GM21529 (cell line): ENCODE results near the gene GALNT14.

Experiments used
- ATAC-seq: cut with Tn5 transposase; IDR thresholded peaks from one replicate; pipeline ENCODE4 v1.9.1; 2021; ENCODE audit not compliant: unreplicated experiment

The GALNT14 gene

GRCh38 chr2:30949435-30949834 lies 188.8 kb downstream of the GALNT14 start:
- ATAC-seq: no peak

DNA sequence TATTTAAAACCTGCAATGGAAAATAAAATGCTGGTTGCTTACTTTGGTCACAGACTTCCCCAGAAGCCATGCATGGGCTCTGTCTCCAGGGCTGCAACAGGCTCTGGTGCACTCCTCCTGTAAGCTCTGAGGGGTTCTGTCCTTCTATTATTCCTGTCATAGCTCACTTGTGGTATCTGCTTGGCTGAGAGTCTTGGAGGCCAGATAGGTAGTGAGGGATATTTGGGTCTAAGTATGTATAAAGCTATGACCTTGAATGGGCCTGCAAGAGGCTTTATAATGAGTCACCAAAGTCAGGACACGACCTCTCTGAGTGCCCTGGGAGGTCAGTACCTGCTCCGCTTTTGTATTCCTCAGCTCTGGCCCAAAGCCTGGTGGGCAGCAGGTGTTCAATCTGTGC lies 189.4 kb downstream of the GALNT14 start:
- no peak for ATAC-seq

DNA sequence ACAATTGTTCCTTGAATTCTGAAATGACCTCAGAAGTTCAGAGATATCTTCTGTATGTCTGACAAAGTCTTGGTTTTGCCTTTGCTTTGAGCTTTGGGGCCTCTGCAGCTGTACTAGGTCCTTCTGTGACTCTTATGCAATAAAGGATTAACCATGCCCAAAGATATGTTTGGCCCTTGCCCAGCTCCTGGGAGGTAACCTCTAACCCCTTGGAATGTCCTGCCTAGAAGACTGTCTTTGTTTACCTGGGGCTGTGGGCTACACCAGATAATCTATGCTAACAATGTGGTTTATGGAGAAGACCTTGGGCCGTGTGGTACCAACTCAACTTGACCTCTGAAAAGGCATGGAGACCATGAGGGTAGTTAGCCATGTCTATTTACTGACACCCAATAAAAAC lies 190.1 kb downstream of the GALNT14 start:
- no peak for ATAC-seq

DNA sequence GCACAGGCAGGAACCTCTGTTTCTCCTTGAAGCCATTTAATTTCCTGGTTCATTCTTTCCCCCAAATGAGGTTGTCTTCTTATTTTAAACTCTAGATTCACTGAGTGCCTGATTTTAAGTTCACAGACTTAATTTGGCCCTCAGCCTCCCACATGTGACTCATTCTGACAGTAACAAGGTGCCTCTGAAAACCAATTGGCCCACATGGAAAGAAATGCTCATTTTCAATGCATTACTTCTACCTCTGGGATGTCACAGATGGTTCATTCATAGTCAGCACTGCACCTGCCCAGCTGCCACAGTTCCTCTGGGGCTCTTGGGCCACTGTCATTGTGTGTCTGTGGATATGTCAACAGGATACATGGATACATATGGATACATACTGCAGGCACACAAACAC lies 190.6 kb downstream of the GALNT14 start:
- no peak for ATAC-seq

- no peak for ATAC-seq
Measured at GRCh38 chr2:30942419-30942818, 195.8 kb downstream of the GALNT14 start.

GRCh38 chr2:30940839-30941238 lies 197.4 kb downstream of the GALNT14 start:
- no peak for ATAC-seq

DNA sequence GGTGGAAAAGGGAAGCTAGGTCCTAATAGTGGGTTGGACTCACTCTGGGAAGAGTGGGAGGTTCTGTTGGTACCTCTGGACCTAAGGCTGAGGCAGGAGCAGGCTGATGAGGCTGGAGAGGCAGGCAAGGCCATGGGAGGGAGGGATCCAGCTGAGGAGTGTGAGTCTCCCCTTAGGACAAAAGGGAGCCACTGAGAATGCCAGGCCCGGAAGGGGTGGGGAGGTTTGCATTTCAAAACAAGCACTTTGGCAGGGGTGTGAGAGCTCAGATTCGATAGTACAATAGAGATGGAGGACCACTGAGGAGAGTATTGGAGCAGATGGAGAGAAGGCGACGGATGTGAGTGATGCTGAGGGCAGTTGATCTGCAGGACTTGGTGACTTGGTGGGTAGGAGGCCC lies 198.9 kb downstream of the GALNT14 start:
- no peak for ATAC-seq

- no peak for ATAC-seq
Measured at GRCh38 chr2:30938196-30938595, 200.0 kb downstream of the GALNT14 start.

DNA sequence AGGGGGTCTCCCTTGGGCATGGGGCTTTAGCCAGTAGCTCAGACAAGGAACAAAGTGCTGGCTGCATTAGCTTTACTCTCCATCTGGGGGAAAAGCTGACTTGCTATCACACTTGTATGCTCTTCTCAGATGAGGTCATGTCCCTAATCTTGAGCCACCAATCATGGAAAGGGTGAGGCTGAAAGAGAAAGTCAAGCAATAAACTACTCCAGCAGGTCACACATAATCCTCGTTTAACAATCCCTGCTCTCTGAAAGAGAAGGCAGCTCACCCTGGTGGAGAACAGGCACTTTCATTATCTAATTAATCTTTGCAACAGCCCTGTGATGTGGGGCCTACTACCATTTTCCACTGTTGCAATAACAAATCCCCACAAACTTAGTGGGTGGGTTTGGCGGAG lies 201.3 kb downstream of the GALNT14 start:
- ATAC-seq: no peak

- no peak for ATAC-seq
Measured at GRCh38 chr2:30935795-30936194, 202.4 kb downstream of the GALNT14 start.

GRCh38 chr2:30934066-30934465 lies 204.2 kb downstream of the GALNT14 start:
- no peak for ATAC-seq

DNA sequence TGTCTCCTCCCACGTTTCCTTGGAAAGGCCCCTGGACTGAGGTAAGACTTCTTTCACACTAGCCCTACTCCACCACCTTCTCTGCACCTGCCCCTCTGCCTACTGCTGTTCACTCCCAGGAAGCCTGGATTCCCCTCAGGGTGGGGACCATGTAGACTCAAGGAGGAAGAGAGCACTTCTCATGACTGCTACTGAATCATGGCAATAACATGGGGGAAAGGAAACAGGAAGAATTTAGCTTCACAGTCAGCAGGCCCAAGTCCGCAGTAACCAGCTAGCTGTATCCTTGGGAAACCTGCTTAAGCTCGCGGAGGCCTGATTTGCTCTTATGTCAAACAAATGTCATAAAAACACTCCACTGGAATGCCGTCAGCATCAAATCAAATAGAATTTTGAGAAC lies 204.7 kb downstream of the GALNT14 start:
- ATAC-seq: no peak

- no peak for ATAC-seq
Measured at GRCh38 chr2:30932870-30933269, 205.4 kb downstream of the GALNT14 start.

DNA sequence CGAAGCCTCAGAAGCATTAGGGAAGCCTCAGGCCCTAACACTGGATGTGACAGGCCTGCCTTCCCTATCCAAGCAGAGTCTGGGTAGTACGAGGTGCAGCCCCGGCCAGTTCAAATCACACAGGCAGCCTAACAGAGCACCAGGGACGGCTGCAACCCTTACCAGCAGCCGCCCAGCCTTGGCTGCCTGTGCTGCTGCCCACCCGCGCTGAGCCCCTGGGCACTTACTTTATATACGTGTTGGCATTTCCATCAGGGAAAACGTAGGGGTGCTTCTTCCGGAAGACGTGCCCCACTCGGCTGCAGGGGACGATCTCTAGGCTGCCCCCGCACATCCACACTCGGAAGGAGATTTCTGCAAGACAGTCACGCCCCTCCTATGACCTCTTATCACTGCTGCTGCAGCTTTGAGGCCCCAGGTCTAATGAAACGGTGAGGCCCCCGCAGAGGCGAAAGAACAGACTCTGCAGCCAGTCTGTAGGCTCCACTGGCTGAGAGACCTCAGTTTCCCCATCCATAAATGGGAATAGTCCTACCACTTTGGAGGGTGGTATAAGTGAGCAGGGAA lies 206.3 kb downstream of the GALNT14 start:
- no peak for ATAC-seq

- no peak for ATAC-seq
Measured at GRCh38 chr2:30930716-30931115, 207.5 kb downstream of the GALNT14 start.

GRCh38 chr2:30927465-30928075 lies 210.7 kb downstream of the GALNT14 start:
- no peak for ATAC-seq

GRCh38 chr2:30926606-30927005 lies 211.6 kb downstream of the GALNT14 start:
- no peak for ATAC-seq

- ATAC-seq: no peak
Measured at GRCh38 chr2:30923623-30924022, 214.6 kb downstream of the GALNT14 start.

DNA sequence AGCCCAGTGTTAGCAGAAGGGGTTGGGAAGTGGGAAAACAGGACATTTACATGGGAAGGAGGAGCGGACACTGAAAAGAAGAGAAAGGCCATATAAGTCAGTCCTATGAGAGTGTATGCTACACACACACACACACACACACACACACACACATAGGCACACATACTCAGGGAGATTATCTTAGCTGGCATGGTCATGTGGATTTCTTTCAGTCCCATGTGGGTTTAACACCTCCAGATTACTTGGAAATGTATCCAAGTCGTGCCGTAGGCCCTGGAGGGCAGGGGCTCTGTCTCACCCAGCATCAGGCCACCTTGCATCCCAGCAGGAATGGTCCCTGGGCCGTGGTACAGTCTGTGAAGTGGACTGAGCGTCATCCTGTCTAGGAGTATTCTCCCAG lies 217.7 kb downstream of the GALNT14 start:
- ATAC-seq: no peak

- no peak for ATAC-seq
Measured at GRCh38 chr2:30915486-30915885, 222.8 kb downstream of the GALNT14 start.

- ATAC-seq: no peak
Measured at GRCh38 chr2:30914456-30914855, 223.8 kb downstream of the GALNT14 start.

DNA sequence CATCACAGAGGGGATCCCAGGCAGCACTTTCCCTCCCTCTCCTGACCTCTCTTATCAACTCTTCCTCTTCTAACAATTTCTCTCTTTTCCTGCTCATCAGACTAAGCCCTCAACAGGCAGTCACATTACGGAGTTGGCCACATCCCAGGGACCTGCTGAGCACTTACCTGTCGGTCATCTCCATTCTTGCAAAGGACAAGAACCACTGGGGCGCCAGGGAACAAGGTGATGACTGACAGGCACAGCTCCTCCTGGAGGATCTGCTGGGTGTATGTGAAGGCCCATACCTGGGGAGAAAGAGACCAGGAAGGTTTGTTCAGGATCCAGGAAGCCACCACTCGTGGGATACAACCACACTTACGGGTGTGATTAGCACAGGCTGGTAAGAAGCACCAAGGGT lies 226.2 kb downstream of the GALNT14 start:
- no peak for ATAC-seq

GRCh38 chr2:30911327-30911726 lies 226.9 kb downstream of the GALNT14 start:
- ATAC-seq: no peak
